Lower leg skin (tissue), 4 donors: ENCODE measurements around the gene CEP131. TPM values are rescaled to one million over a fixed set of nuclear protein-coding genes. Genes with fewer than 3 reads are reported as not detected.
"Not testable (repeated sequence)": the region's sequence is repeated elsewhere in the genome, so short reads cannot be mapped to it uniquely, and the experiment has no call there.

Source experiments
- DNase-seq, 2 donors: peaks; one replicate each; pipeline ENCODE4 v3.0.0-alpha.2; 2019; ENCODE audit warnings: low spot score in 2 of 2
- H3K4me3 ChIP-seq: fragments of 200-600 bp; sonication (generic); 2 replicates; pipeline ENCODE4 v1.5.1; 2017; ENCODE audit warnings: mild to moderate bottlenecking, low read depth; ENCODE audit not compliant: poor library complexity, severe bottlenecking
- CTCF ChIP-seq, 3 donors: fragments of 450-650 bp; IDR thresholded peaks; one replicate each; pipeline ENCODE4 v1.5.1; 2016; ENCODE audit warnings: antibody characterized with exemption in 3 of 3, mild to moderate bottlenecking in 3 of 3, moderate library complexity in 2 of 3
- POLR2A ChIP-seq, 2 donors: fragments of 450-650 bp; IDR thresholded peaks; one replicate each; pipeline ENCODE4 v1.6.1; 2016 to 2017; ENCODE audit warnings: antibody characterized with exemption in 2 of 2, mild to moderate bottlenecking in 1 of 2, moderate library complexity in 1 of 2
- WGBS, 2 donors: methylation state at CpG; one replicate each; pipeline ENCODE4 v1.1.5; 2018; 5-methylcytosine and 5-hydroxymethylcytosine counted together
- intact Hi-C: fragments of 100-400 bp; cut with DNase I; formaldehyde crosslinking; loops from one replicate; pipeline ENCODE4 v1.15.0; 2023; ENCODE audit warnings: low total_unique reads
- total RNA-seq, 4 donors: library from RNA; depleted of rRNA; stranded (reverse); fragments of >200 nt; gene quantifications; one replicate each; pipeline ENCODE4 v1.1.0, GENCODE V29; 2016

The CEP131 gene
- total RNA-seq, 4 donors from 2014 or later = 4.3 to 12.9 (median 8.4) TPM

GRCh38 chr17:81148571-81148970 is 74.2 kb downstream of the CEP131 start:
- no peak overlapping the region for H3K4me3 ChIP-seq
- intact Hi-C loops = no loop called here
- TF ChIP-seq POLR2A (IDR thresholded peaks at IDR 0.05) (no peak), CTCF (IDR thresholded peaks at IDR 0.05) (no peak)
- 81 to 84% methylated on average over 15 of the region's 15 CpGs for WGBS, 2 donors
- no peak for DNase-seq

GRCh38 chr17:81147701-81148100 is 75.1 kb downstream of the CEP131 start:
- TF ChIP-seq POLR2A (IDR thresholded peaks at IDR 0.05) (no peak), CTCF (IDR thresholded peaks at IDR 0.05) (no peak)
- intact Hi-C loops = no loop called here

GRCh38 chr17:81146208-81146607 is 76.6 kb downstream of the CEP131 start:
- intact Hi-C loops, DNase-seq, H3K4me3 ChIP-seq: not testable (repeated sequence)
- WGBS, 2 donors = 77 to 81% methylated on average over 10 of the region's 10 CpGs

More at GRCh38 chr17:81147701-81148100, 75.1 kb downstream of the CEP131 start:
- WGBS, 2 donors = 73 to 75% methylated on average over 10 of the region's 10 CpGs
- DNase-seq = no peak
- no peak overlapping the region for H3K4me3 ChIP-seq

GRCh38 chr17:81144423-81144781 is 78.4 kb downstream of the CEP131 start:
- H3K4me3 ChIP-seq = no peak overlapping the region
- TF ChIP-seq CTCF (IDR thresholded peaks at IDR 0.05) (no peak), POLR2A (IDR thresholded peaks at IDR 0.05) (no peak)
- intact Hi-C loops = no loop called here
- WGBS, 2 donors = 85 to 90% methylated on average over 14 of the region's 14 CpGs
- DNase-seq = no peak

GRCh38 chr17:81143717-81144422 is 78.9 kb downstream of the CEP131 start:
- WGBS, 2 donors = 62 to 66% methylated on average over 17 of the region's 17 CpGs
- intact Hi-C loops = no loop called here
- no peak for DNase-seq
- no peak overlapping the region for H3K4me3 ChIP-seq
- TF ChIP-seq POLR2A (IDR thresholded peaks at IDR 0.05) (no peak), CTCF (IDR thresholded peaks at IDR 0.05) (no peak)

- intact Hi-C loops = no loop called here
- WGBS, 2 donors = 56 to 83% methylated on average over 6 to 10 of the region's 11 CpGs
- H3K4me3 ChIP-seq = no peak overlapping the region
- DNase-seq = no peak
- no peak for TF ChIP-seq POLR2A (IDR thresholded peaks at IDR 0.05)
- TF ChIP-seq CTCF (IDR thresholded peaks at IDR 0.05) = no peak
Measured at GRCh38 chr17:81143200-81143527, 79.6 kb downstream of the CEP131 start.
